Loucy (cell line): ENCODE data around the gene FAM13C.

ENCODE experiments used
- H2AFZ ChIP-seq: fragments of 200-600 bp; sonication (generic); 2 replicates; pipeline ENCODE4 v1.6.0; 2016; ENCODE audit warnings: antibody characterized with exemption, mild to moderate bottlenecking, low read length, moderate library complexity
- H3F3A ChIP-seq: fragments of 200-600 bp; 2 replicates; pipeline ENCODE4 v1.6.0; 2016; ENCODE audit warnings: antibody characterized with exemption, low read depth, mild to moderate bottlenecking
- H3K27me3 ChIP-seq: fragments of 200-600 bp; sonication (generic); 2 replicates; pipeline ENCODE4 v1.6.1; 2014; ENCODE audit warnings: low read length, mild to moderate bottlenecking; ENCODE audit not compliant: insufficient read depth, poor library complexity, severe bottlenecking
- H3K36me3 ChIP-seq: fragments of 200-600 bp; sonication (generic); 2 replicates; pipeline ENCODE4 v1.6.1; 2016; ENCODE audit warnings: low read length; ENCODE audit not compliant: insufficient read depth
- H3K4me1 ChIP-seq: fragments of 200-600 bp; sonication (generic); 2 replicates; pipeline ENCODE4 v1.5.1; 2014; ENCODE audit warnings: low read length, mild to moderate bottlenecking; ENCODE audit not compliant: insufficient read depth, poor library complexity, severe bottlenecking
- H3K4me2 ChIP-seq: fragments of 200-600 bp; sonication (generic); 2 replicates; pipeline ENCODE4 v1.6.0; 2014; ENCODE audit warnings: antibody characterized with exemption, low read length, low read depth, mild to moderate bottlenecking; ENCODE audit not compliant: poor library complexity, severe bottlenecking
- H3K4me3 ChIP-seq: fragments of 200-600 bp; sonication (generic); 2 replicates; pipeline ENCODE4 v1.5.1; 2014; ENCODE audit warnings: low read length, mild to moderate bottlenecking, mixed read lengths; ENCODE audit not compliant: poor library complexity, severe bottlenecking
- H3K79me2 ChIP-seq: fragments of 200-600 bp; sonication (generic); 2 replicates; pipeline ENCODE4 v1.6.1; 2014; ENCODE audit warnings: low read length; ENCODE audit not compliant: insufficient read depth
- H3K9ac ChIP-seq: fragments of 200-600 bp; sonication (generic); 2 replicates; pipeline ENCODE4 v1.6.0; 2014; ENCODE audit warnings: mild to moderate bottlenecking, low read depth, low read length, moderate library complexity; ENCODE audit not compliant: poor library complexity, severe bottlenecking
- H3K9me2 ChIP-seq: fragments of 200-600 bp; sonication (generic); replicated peaks from 2 replicates; pipeline ENCODE4 v1.6.1; 2016; ENCODE audit warnings: low read depth, low read length, mixed read lengths
- H3K9me3 ChIP-seq: fragments of 200-600 bp; sonication (generic); 2 replicates; pipeline ENCODE4 v1.6.1; 2014; ENCODE audit warnings: mild to moderate bottlenecking, antibody characterized with exemption, low read length, low read depth; ENCODE audit not compliant: insufficient read depth
- H4K20me1 ChIP-seq: fragments of 200-600 bp; sonication (generic); 2 replicates; pipeline ENCODE4 v1.6.0; 2014; ENCODE audit warnings: antibody characterized with exemption, low read length, mild to moderate bottlenecking; ENCODE audit not compliant: insufficient read depth, poor library complexity, severe bottlenecking
- EZH2phosphoT487 ChIP-seq: fragments of 200-600 bp; IDR thresholded peaks from 2 replicates; pipeline ENCODE4 v1.6.1; 2018; ENCODE audit warnings: antibody characterized with exemption, mild to moderate bottlenecking, moderate library complexity, borderline replicate concordance
- TF ChIP-seq, protein P1 (sequence below): fragments of 200-600 bp; sonication (generic); conservative IDR thresholded peaks from 2 replicates; pipeline ENCODE4 v1.5.1; 2014; ENCODE audit warnings: mild to moderate bottlenecking, antibody characterized with exemption, low read length

The FAM13C gene

GRCh38 chr10:59265141-59265540 lies 97.2 kb downstream of the FAM13C start:
- no peaks in the 10 kb centered on the region for H3K4me1 ChIP-seq
- no peaks in the 10 kb centered on the region for H3K36me3 ChIP-seq
- H3K9me2 ChIP-seq, result no peaks in the 10 kb centered on the region
- H3K9ac ChIP-seq, result no peak overlapping the region
- no peak overlapping the region for H3K4me2 ChIP-seq
- H3K9me3 ChIP-seq, result no peaks in the 10 kb centered on the region
- no peaks in the 10 kb centered on the region for H3K27me3 ChIP-seq
- H3K4me3 ChIP-seq, result no peak overlapping the region
- H4K20me1 ChIP-seq, result no peaks in the 10 kb centered on the region
- no peak overlapping the region for H2AFZ ChIP-seq
- no peaks in the 10 kb centered on the region for H3K79me2 ChIP-seq
- no peaks in the 10 kb centered on the region for H3F3A ChIP-seq
- no peak for TF ChIP-seq EZH2phosphoT487
- TF ChIP-seq, protein P1, sequence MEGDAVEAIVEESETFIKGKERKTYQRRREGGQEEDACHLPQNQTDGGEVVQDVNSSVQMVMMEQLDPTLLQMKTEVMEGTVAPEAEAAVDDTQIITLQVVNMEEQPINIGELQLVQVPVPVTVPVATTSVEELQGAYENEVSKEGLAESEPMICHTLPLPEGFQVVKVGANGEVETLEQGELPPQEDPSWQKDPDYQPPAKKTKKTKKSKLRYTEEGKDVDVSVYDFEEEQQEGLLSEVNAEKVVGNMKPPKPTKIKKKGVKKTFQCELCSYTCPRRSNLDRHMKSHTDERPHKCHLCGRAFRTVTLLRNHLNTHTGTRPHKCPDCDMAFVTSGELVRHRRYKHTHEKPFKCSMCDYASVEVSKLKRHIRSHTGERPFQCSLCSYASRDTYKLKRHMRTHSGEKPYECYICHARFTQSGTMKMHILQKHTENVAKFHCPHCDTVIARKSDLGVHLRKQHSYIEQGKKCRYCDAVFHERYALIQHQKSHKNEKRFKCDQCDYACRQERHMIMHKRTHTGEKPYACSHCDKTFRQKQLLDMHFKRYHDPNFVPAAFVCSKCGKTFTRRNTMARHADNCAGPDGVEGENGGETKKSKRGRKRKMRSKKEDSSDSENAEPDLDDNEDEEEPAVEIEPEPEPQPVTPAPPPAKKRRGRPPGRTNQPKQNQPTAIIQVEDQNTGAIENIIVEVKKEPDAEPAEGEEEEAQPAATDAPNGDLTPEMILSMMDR, result no peak

GRCh38 chr10:59258890-59259289 lies 103.5 kb downstream of the FAM13C start:
- Histone ChIP-seq H3K27me3 (no peaks in the 10 kb centered on the region), H3K4me3 (no peak overlapping the region), H3K9ac (no peak overlapping the region), H3F3A (no peaks in the 10 kb centered on the region), H3K36me3 (no peaks in the 10 kb centered on the region), H3K4me2 (no peak overlapping the region), H4K20me1 (no peaks in the 10 kb centered on the region), H3K9me2 (no peaks in the 10 kb centered on the region), H3K79me2 (no peaks in the 10 kb centered on the region), H2AFZ (no peak overlapping the region), H3K4me1 (no peaks in the 10 kb centered on the region), H3K9me3 (no peaks in the 10 kb centered on the region)
- TF ChIP-seq, protein P1, result no peak
- TF ChIP-seq EZH2phosphoT487, result no peak

DNA sequence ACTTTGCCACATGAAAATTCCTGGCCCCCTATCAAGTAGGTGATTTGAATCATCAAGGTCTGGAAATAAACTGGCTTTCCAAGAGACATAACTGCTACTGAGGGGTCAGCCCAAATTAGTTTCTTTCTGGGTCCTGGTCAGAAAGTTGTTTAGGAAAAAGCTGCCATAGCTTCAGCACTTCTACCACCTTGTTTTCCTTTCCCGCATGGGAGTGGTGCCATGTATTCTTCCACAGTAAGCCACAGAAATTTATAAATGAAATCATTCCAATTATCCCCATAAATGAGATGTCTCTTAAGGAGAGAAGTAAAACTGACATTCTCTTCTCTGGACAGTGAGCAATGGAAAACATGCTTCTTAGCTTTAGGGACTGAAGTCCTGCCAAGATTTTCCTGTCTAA lies 105.1 kb downstream of the FAM13C start:
- Histone ChIP-seq H3K27me3 (no peaks in the 10 kb centered on the region), H3K9ac (no peak overlapping the region), H3K36me3 (no peaks in the 10 kb centered on the region), H4K20me1 (no peaks in the 10 kb centered on the region), H3K9me3 (no peaks in the 10 kb centered on the region), H3K9me2 (no peaks in the 10 kb centered on the region), H3K4me3 (no peak overlapping the region), H3K79me2 (no peaks in the 10 kb centered on the region), H2AFZ (no peak overlapping the region), H3K4me1 (no peaks in the 10 kb centered on the region), H3F3A (no peaks in the 10 kb centered on the region), H3K4me2 (no peak overlapping the region)
- TF ChIP-seq, protein P1, result no peak
- no peak for TF ChIP-seq EZH2phosphoT487
